ENCODE data around the gene TM6SF1.
"Not testable (repeated sequence)": the region's sequence is repeated elsewhere in the genome, so short reads cannot be mapped to it uniquely, and the experiment has no call there.

TM6SF1 gene

GRCh38 chr15:83090465-83090864, 17.0 kb upstream of the TM6SF1 start:
- DNase-seq, result no peak

- DNase-seq, result not testable (repeated sequence)
These were observed 15.5 kb upstream of the TM6SF1 start for GRCh38 chr15:83091965-83092308.

- DNase-seq, result no peak
These were observed 15.0 kb upstream of the TM6SF1 start for GRCh38 chr15:83092309-83092976.

- no peak for DNase-seq
These were observed 12.9 kb upstream of the TM6SF1 start for GRCh38 chr15:83094583-83094982.

- DNase-seq, result no peak
These were observed 9.4 kb upstream of the TM6SF1 start for GRCh38 chr15:83098079-83098478.

GRCh38 chr15:83099290-83099689, 8.2 kb upstream of the TM6SF1 start:
- no peak for DNase-seq

GRCh38 chr15:83100097-83100646, 7.3 kb upstream of the TM6SF1 start:
- no peak for DNase-seq

- no peak for DNase-seq
These were observed 5.1 kb upstream of the TM6SF1 start for GRCh38 chr15:83102346-83102745.

- no peak for DNase-seq
These were observed 3.3 kb upstream of the TM6SF1 start for GRCh38 chr15:83104141-83104540.

GRCh38 chr15:83105440-83105839, 2.0 kb upstream of the TM6SF1 start:
- no peak for DNase-seq

GRCh38 chr15:83107841-83108181, 366 bp downstream of the TM6SF1 start:
- no peak for DNase-seq

- peak; percentile 21 for DNase-seq
These were observed 1.1 kb downstream of the TM6SF1 start for GRCh38 chr15:83108266-83109219.

GRCh38 chr15:83109532-83109931, 2.1 kb downstream of the TM6SF1 start:
- no peak for DNase-seq

- no peak for DNase-seq
These were observed 2.9 kb downstream of the TM6SF1 start for GRCh38 chr15:83110381-83110780.

- no peak for DNase-seq
These were observed 3.7 kb downstream of the TM6SF1 start for GRCh38 chr15:83111149-83111548.

GRCh38 chr15:83112233-83112955, 4.9 kb downstream of the TM6SF1 start:
- DNase-seq, result no peak

- DNase-seq, result no peak
These were observed 5.5 kb downstream of the TM6SF1 start for GRCh38 chr15:83112956-83113299.

- DNase-seq, result no peak
These were observed 6.6 kb downstream of the TM6SF1 start for GRCh38 chr15:83113881-83114674.

- DNase-seq, result no peak
These were observed 7.4 kb downstream of the TM6SF1 start for GRCh38 chr15:83114856-83115255.

- DNase-seq, result no peak
These were observed 8.0 kb downstream of the TM6SF1 start for GRCh38 chr15:83115410-83115809.

GRCh38 chr15:83115831-83116565, 8.6 kb downstream of the TM6SF1 start:
- DNase-seq, result no peak

- no peak for DNase-seq
These were observed 10.9 kb downstream of the TM6SF1 start for GRCh38 chr15:83118291-83118827.

All from CD4-positive, alpha-beta T cell treated with Interleukin-10 for 1 hour (primary cell).